Measurements from ENCODE around the gene SCGB1C2. TPM values are rescaled to one million over a fixed set of nuclear protein-coding genes. Genes with fewer than 3 reads are reported as not detected.

SCGB1C2 gene
- total RNA-seq, 1 donor from 2014 or later, result not detected

DNA sequence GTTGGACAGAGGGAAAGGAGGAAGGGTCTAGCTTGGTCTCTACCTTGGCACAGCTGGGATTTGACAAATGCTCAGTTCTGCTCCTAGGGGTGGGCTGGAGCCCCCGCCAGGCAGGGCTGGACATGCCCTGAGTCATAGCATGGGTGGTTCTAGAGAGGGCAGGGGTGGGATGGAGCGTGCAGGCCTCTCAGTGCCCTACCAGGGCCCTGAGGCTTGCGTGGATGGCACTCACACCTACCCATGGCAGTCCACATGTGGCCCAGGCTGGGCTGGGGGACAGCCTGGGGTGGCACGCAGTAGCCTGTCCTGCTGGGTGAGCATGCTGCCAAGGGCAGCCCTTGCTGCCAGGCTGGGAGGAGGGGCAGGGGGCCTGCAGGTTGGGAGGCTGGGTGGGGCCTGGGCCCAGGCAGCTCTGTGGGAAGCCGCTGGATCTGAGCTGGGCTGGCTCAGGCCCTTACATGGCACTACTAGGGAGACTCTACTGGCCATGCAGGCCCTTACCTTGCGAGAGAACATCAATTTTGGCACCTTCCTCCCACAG, 32.8 kb downstream of the SCGB1C2 start:
- no peak for DNase-seq (ENCODE audit: low spot score)

DNA sequence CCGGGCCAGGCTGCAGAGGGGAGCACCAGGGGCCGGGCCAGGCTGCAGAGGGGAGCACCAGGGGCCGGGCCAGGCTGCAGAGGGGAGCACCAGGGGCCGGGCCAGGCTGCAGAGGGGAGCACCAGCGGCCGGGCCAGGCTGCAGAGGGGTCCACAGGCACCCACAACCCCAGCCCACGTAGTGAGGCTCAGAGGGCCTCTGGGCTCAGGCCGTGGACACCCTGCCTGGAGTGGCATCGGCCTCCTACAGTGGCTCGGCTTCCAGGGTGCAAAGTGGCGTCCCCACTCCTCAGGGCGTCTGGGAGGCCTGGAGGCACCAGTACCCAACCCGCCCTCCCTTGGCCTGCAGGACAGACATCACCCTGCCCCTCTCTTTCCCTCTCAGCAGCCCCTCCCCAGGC, 34.5 kb downstream of the SCGB1C2 start:
- DNase-seq (ENCODE audit: low spot score), result no peak

DNA sequence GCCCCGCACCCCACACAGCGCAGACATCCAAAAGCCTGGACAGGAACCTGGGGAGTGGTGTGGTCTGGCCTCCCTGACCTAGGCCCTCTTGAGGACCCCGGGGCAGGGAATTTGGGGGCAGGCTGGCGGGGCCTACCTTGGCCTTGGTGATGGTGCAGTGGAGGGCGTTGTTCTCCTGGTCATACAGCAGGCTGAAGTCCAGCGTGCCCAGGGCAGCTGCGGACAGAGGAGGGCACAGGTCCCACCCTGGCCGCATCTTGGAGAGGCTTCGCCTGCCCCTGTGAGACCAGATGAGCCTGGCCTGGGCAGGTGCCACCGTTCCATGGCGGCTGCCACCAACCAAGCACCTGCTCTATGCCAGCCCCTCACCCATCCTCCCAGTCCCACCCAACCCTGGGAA, 35.0 kb downstream of the SCGB1C2 start:
- no peak for DNase-seq (ENCODE audit: low spot score)

DNA sequence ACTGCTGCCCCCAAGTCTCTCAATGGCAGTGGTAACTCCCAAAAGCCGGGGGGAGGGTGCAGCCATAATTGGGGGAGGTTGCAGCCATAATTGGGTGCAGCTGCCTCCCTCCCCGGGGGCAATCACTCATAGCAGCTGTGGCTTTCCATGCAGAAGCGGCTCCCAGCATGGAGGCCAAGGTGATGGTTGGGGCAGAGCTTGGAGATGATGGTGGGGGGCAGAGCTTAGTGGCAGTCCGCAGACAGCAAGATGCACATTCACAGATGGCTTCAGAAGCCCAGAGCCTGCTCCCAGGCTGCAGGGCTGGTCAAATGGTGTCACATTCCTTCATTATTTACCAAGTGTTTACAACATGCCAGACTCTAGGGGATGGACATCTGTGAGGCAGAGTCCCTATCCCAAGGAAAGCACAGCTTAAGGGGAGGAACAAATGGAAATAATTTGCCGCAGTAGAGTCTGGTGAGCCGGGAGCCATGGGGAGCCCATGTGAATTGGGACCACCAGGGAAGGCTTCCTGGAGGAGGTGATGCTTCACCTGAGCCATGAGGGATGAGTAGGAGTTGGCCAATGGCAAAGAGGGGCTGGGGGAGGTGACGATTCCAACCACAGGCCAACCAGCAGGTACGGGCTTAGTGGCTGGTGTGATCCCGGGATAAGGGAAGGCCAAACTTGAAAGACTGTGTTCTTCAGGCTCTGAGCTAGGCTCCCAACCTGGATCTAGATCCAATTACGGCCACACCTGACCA, 36.0 kb downstream of the SCGB1C2 start:
- DNase-seq (ENCODE audit: low spot score), result no peak

DNA sequence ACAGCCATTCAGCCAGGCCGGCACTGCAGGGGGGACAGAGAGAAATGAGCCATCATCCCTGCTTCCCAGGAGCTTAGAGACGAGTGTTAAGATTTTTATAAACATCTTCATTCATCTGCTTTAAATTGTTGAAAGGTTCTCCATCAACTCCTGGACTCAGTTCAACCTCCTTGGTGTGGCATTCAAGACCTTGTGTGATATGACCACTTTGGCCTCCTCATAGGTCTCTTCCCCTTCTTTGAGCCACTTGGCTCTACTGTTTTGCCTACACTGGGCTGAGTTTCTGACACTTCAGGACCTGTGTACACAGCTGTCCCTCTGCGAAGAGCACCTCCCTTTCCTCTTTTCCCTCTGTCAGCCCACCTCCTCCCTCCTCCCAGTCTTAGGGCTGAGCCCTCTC, 39.8 kb downstream of the SCGB1C2 start:
- no peak for DNase-seq (ENCODE audit: low spot score)

DNA sequence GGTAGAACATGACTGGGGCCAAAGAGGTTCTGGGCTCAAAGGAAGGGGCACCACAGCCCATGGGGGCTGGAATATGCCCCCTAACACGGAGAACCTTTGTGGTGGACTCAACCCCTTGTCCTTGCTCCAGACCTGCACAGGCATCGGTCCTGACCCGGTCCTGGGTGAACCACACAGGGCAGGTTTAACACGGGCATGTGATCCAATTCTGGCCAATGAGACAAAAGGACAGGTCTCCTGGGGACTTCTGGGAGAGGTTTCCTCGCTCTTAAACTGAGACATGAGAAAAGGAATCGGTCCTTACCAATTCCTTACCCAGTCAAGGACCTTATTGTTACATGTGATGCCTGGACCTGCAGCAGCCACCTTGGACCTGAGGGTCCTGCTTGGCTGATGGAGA, 40.4 kb downstream of the SCGB1C2 start:
- DNase-seq (ENCODE audit: low spot score), result no peak

DNA sequence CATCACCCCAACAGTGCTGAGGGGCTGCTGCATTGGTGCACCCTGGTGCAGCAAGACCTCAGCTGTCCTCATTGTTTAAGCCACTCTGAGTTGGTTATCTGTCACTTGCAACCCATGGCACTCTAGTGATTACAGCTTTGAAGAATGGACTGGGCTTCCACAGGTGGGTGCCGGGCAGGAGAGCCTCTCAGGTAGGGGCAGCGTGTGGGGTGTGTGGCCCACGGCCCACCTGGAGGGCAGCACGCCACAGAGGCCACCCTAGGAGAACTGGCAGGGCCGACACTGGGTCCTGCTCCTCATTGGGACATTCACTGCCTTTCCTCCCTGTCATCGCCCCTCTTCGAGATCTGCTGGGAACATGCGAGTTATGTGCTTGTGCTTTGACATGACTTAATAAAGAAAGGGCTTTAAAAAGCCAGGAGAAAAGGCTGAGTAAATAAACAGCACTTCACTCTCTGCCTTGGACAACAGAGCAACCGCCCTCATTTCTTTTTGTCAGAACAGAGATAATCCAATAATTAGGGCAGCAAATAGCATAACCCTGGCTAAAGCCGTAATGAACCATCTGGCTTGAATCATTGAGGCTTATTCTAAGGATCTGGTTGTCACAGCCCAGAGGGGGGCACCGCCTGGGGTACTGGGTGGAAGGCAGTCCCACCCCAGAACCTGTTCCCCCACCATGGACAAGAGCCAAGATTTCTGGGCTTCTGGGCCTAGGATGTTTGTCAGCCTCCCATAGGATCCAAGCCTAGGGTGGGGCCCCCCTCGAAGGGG, 41.1 kb downstream of the SCGB1C2 start:
- peak; percentile 72 for DNase-seq (ENCODE audit: low spot score)

DNA sequence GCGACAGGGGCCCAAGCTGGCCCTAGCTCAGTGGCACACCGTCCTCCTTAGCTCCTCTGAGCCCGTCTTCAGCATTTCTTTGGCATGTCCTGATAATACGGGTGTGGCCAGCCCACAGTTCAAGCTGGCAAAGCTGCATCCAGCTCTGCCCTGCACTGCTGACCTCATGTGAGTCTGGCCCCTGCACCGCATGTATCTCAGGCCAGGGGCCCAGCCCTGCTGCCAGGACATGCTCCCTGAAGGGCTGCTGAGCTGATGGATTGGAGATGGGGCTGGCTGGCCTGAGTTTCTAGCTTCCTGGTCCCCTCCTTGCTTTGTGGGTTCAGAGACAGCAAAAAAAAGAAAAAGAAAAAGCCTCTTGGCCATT, 41.7 kb downstream of the SCGB1C2 start:
- DNase-seq (ENCODE audit: low spot score), result peak; percentile 48

DNA sequence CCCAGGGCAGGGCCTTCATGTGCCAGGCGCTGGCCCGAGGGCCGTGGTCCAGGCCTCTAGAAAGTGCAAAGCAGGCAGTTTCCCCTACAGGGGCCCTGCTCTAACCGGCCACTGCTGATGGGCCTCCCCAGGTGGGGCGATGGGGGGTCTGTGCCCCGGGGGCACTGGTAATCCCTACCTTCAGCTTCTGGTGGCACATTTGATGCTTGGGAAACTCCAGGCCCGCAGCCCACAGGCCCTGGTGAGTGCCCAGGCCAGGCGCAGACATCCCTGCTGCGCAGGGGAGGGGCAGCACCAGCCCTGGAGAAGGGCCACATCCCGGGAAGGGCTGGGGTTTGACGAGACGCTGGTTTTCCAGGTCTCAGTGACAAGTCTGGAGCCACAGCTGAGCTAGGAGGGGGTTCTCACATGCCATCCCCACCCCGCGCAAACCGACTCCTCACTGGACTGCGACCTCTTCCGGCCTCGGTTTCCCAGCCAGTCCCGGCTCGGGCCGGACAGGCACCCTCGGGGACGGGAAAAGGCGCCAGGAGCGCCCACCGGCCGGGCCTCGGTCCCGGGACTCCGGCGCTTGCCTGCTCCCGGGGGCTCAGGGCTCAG, 42.5 kb downstream of the SCGB1C2 start:
- DNase-seq (ENCODE audit: low spot score), result no peak

DNA sequence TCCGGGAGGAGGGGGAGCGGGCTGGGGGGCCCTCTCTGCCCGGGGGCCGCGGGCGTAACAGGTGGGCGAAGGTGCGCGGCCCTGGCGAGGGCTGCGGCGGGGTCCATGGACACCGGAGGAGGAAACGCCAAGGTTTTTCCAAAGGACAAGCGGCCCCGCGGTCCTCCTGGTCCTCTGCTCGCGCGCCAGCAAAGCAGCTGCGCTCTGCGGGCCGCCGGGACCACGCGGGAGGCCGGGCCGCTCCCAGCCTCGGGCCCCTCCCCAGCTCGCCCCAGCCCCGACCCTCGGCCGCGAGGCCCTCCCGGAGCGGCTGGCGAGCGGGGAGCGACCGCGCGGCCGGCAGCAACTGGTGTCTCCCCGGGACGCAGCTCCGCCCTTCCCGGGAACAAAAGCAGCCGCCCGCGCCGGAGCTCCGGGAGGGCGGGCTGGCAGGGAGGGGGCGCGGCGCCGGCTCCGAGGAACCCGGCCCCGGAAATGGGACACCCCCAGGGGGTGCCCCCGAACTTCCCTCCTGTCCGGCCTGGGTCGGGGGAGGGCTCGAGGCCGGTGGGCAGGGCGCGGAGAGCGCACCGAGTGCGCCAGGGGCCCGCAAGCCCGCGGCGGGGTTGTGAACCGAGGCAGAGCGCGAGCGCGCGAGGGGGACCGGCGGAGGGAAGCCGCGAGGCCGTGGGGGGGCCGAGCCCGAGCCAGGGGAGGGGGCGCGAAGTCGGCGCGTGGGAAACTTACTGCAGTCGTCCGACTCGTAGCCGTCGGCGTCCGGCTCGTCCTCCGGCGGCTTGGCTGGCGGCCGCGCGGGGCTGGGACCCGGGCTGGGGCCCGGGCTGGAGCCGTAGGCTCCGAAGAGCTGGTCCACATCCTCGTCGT, 43.2 kb downstream of the SCGB1C2 start:
- DNase-seq (ENCODE audit: low spot score), result peak; percentile 18

DNA sequence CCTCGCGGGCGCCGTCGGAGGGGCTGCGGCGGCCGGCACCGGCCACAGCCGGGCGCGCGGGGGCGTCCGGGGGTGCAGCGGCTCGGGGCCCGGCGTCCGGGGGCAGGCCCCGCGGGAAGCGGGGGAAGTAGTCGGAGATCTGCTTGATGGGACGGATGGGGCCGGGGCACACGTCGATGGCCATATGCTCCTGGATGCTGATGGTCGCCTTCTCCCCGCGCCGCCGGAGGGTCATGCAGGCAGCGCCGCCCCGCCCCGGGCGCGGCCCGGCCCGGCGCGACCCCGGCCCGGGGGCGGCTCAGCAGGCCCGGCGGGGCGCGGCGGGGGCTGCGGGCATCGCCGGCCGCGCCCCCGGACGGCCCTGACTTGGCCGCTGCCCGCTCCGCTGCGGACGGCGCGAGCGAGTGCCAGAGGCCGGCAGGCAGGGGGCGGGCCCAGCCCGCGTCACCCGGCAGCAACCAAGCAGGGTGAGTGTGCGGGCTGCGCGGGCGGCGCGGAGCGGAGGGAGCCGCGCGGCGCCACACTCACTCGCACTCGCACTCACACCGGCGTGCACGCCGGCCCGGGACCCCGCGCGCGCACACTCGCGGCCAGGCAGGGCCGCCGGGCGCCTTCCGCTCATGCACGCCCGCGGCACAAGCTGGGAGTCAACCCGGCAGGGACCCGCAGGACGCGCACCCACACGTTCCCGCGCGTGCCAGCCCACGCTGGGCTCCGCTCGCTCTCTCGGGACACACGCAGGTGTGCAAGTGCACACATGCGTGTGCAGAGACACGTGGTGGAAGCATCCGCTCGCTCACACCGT, 44.1 kb downstream of the SCGB1C2 start, which contains the start of gene DOC2B:
TSS of gene DOC2B (minus strand) at position 406 of the 805 bp plus-strand sequence. CDS start at position 235, 171 bp downstream.
- DNase-seq (ENCODE audit: low spot score), result peak; percentile 29

DNA sequence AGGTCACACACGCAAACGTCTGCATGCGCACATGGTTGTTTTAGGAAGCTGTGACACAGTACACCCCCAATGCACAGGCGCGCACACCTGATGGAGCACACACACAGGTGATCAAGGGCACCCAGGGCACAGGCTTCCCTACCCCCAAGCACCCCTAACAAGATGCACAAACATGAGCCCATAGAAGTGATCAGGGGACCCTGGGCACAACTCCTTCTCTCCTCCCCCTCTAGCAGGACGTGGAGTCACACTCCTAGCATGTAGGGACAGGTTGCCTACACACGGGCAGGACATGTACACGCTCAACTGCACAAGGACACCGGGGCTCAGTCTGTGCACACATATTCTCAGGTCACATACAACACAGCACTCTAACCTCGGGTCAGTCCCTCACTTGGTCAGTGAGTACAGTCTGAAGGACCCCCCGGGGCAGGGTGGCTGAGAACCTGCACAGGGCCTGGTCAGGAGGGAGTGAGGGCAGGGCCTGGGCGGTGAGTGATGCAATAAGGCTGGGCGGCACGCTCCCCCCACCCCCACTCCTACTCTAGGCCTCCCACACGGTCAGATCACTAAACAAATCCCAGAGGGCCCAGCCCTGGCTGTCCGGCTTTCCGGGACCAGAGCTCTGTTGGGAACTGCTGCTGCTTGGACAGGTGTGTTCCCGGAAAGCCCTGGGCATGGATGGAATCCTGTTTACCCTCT, 44.8 kb downstream of the SCGB1C2 start:
- DNase-seq (ENCODE audit: low spot score), result no peak

DNA sequence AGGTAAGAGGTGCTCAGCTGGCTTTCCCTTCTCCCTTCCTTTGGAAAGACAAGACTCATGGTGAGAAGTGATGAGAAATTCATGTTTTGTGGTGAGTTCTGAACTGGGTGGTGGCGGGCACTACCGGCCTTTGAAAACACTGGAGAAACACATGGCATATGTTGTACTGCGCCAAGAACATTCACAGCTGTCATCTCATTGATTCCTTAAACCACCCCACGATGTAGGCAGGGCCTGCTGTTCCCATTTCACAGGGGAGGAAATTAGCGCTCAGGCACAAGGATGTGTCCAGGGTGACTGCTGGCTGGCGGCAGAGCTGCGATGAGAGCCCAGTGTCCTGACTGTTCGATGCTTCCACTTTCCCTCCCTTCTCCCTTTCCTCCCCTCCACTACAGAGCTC, 45.7 kb downstream of the SCGB1C2 start:
- no peak for DNase-seq (ENCODE audit: low spot score)

DNA sequence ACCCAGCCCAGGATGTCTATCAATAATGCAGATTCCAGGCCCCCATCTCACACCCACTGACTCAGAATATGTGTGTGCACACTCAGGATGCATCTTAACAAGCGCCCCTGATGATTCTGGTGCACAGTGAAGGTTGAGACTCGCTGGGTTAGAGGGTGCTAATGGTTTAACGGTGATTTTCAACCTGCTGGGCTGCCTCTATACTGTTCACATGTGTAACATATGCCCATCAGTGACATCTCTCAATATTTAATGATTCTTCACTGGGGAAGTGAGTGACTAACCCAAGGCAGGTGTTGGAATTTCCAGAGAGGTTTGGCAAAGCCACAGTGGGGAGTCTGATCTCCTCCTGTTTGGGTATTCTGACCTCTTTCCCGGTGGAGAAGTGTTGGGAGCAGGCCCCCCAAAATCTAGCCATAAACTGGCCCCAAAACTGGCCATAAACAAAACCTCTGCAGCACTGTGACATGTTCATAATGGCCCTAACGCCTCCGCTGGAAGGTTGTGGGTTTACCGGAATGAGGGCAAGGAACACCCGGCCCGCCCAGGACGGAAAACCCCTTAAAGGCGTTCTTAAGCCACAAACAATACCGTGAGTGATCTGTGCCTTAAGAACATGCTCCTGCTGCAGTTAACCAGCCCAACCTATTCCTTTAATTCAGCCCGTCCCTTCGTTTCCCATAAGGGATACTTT, 48.2 kb downstream of the SCGB1C2 start:
- no peak for DNase-seq (ENCODE audit: low spot score)

DNA sequence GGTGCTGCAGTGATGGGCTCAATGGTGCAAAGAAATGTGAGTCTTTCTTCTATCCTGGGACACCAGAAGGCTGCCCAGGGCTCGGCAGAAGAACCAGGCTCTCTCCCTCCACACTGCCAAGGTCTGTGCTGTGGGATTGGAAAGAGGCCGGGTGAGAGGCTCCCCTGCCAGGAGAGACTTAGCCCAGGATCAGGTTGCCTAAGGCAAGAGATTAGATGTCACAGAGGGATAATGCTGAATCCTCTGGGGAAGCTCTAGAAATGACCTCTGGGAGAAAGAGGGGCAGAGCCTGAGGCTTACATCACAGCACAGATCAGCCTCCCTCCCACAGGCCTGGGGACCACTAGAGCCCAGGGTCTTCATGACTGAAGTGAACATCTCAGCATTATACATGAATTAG, 49.8 kb downstream of the SCGB1C2 start:
- no peak for DNase-seq (ENCODE audit: low spot score)
